DND-41 (cell line): ENCODE data around the gene NUDT8.

Source experiments
- EZH2 ChIP-seq: IDR thresholded peaks from 3 replicates; pipeline ENCODE4 v1.6.1; 2012; ENCODE audit warnings: borderline replicate concordance, low read depth, mild to moderate bottlenecking, moderate library complexity, low read length, inconsistent platforms; ENCODE audit not compliant: severe bottlenecking
- TF ChIP-seq, protein P1 (sequence below): IDR thresholded peaks from 2 replicates; pipeline ENCODE4 v1.5.1; 2012; ENCODE audit warnings: borderline replicate concordance, low read length, moderate library complexity, mild to moderate bottlenecking; ENCODE audit not compliant: poor library complexity, severe bottlenecking; ENCODE audit errors: extremely low read depth

DNA sequence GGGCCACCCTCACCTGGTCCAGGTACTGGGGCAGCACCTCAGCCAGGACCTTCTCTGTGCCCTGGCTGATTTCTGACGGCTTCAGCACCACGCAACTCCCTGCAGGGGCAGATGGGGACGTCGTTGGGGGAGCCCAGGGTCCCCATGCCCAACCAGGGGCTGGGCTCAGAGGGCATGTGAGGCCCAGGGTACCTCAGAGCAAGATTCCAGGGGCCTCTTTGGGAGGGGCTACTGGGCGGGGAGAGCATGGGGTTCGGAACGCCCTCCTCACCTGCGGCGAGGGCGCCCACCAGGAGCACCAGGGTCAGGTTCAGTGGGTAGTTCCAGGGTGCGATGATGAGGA lies 36.5 kb upstream of the NUDT8 start:
- TF ChIP-seq, protein P1, sequence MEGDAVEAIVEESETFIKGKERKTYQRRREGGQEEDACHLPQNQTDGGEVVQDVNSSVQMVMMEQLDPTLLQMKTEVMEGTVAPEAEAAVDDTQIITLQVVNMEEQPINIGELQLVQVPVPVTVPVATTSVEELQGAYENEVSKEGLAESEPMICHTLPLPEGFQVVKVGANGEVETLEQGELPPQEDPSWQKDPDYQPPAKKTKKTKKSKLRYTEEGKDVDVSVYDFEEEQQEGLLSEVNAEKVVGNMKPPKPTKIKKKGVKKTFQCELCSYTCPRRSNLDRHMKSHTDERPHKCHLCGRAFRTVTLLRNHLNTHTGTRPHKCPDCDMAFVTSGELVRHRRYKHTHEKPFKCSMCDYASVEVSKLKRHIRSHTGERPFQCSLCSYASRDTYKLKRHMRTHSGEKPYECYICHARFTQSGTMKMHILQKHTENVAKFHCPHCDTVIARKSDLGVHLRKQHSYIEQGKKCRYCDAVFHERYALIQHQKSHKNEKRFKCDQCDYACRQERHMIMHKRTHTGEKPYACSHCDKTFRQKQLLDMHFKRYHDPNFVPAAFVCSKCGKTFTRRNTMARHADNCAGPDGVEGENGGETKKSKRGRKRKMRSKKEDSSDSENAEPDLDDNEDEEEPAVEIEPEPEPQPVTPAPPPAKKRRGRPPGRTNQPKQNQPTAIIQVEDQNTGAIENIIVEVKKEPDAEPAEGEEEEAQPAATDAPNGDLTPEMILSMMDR, result no peak
- no peak for TF ChIP-seq EZH2
